ENCODE data around the gene CIAO3. TPM values are rescaled to one million over a fixed set of nuclear protein-coding genes. Genes with fewer than 3 reads are reported as not detected.

CIAO3 gene
- polyA plus RNA-seq, 1 experiment, result 14.4 TPM

DNA sequence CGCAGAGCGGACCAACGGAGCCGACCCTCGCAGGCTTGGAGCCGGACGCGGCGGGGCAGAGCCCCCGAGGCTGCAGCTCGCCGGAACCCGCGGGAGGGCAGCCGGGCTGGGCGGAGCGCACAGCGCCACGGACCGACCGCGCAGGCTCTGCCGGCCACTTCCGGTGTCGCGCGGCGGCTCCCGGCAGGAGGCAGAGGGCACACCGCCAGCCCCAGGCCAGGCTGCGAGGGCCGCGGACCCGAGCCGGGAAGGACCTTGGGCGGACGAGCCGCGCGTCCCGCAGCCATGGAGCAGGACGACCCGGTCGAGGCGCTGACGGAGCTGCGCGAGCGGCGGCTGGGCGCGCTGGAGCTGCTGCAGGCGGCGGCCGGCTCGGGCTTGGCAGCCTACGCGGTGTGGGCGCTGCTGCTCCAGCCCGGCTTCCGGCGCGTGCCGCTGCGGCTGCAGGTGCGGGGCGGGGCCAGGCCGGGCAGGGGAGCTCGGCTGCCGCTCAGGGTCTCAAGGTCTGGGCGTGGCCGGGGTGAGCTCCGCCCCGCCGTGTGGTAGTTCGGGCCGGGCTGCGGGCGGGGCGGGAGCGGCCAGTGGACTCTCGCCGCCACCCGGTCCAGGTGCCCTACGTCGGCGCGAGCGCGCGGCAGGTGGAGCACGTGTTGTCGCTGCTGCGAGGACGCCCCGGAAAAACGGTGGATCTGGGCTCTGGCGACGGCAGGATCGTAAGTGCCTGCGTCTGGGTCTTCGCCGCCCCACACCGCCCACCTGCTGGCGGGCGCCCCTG lies 19.6 kb downstream of the CIAO3 start, which contains the start of gene ANTKMT:
ANTKMT (plus strand) TSS at position 157 of the 775 bp plus-strand sequence; CDS start at position 286, 129 bp downstream.
- ChIA-PET CTCF (no interaction called here), POLR2A (interaction anchor here (0.6 to 1.6 kb wide), 5 partner anchors 9 to 139 kb away, joined by 3 to 7 read pairs (median 5); partner anchors contain the start of genes CHTF18 and RPUSD1)
- DNase-seq (ENCODE audit: low read depth, low spot score), result no peak
- peak within 1 kb of the TSS; percentile 74 for H3K4me3 ChIP-seq (ENCODE audit: low read depth, low read length)
- TF ChIP-seq, protein P1, sequence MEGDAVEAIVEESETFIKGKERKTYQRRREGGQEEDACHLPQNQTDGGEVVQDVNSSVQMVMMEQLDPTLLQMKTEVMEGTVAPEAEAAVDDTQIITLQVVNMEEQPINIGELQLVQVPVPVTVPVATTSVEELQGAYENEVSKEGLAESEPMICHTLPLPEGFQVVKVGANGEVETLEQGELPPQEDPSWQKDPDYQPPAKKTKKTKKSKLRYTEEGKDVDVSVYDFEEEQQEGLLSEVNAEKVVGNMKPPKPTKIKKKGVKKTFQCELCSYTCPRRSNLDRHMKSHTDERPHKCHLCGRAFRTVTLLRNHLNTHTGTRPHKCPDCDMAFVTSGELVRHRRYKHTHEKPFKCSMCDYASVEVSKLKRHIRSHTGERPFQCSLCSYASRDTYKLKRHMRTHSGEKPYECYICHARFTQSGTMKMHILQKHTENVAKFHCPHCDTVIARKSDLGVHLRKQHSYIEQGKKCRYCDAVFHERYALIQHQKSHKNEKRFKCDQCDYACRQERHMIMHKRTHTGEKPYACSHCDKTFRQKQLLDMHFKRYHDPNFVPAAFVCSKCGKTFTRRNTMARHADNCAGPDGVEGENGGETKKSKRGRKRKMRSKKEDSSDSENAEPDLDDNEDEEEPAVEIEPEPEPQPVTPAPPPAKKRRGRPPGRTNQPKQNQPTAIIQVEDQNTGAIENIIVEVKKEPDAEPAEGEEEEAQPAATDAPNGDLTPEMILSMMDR (IDR thresholded peaks at IDR 0.05; ENCODE audit: low read depth, low read length), result no peak
- H3K27me3 ChIP-seq (ENCODE audit: control insufficient read depth, insufficient read depth, low read length), result no peaks in the 10 kb centered on the region
- no peaks in the 10 kb centered on the region; the same call in 1 of the 2 replicates for H3K9me3 ChIP-seq (ENCODE audit: control insufficient read depth, insufficient read depth, low read length)
- peak within 1 kb of the TSS; percentile 89 for H3K27ac ChIP-seq (ENCODE audit: low read depth, low read length)

DNA sequence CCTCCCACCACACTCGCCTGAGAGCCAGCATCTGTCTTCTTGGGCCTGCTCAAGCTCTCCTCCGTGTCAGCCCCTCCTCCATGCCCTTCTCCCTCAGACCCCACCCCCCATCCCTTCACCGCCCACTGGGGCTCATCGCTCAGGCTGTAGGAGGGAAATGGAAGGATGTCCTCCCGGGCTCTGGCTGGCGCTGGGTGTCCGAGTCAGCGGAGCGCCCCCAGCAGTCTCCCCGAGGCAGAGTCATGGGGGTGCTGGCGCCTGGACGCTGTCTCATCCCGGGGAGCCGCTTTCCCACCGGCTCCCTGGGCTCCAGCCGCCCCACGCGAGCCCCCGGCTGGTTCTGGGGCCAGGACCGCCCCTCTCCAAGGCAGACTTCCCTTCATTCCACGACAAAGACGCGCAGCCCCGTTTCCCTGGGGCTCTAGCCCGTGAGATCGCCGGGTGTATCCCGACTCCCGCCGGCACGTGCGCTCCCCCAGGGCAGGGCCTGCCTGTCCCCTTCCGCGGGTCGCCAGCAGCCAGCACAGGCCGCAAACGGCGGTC lies 20.3 kb downstream of the CIAO3 start:
- no peaks in the 10 kb centered on the region; the same call in 1 of the 2 replicates for H3K9me3 ChIP-seq (ENCODE audit: control insufficient read depth, insufficient read depth, low read length)
- POLR2A ChIA-PET, result interaction anchor here (0.7 to 1.6 kb wide), 6 partner anchors 10 to 68 kb away, joined by 3 to 5 read pairs (median 4); partner anchors contain the start of genes CHTF18 and RPUSD1
- no peaks in the 10 kb centered on the region for H3K27me3 ChIP-seq (ENCODE audit: control insufficient read depth, insufficient read depth, low read length)
- TF ChIP-seq, protein P1 (IDR thresholded peaks at IDR 0.05; ENCODE audit: low read depth, low read length), result peak; percentile 19; the same call in 1 of the 2 replicates
- H3K4me3 ChIP-seq (ENCODE audit: low read depth, low read length), result peak overlapping the region; percentile 74
- peak overlapping the region; percentile 89 for H3K27ac ChIP-seq (ENCODE audit: low read depth, low read length)
- no peak for DNase-seq (ENCODE audit: low read depth, low spot score)
- CTCF ChIA-PET, result interaction anchor here (0.9 to 1.4 kb wide), 2 partner anchors 9 to 11 kb away, joined by 3 to 5 read pairs; no protein-coding TSS in a partner anchor

DNA sequence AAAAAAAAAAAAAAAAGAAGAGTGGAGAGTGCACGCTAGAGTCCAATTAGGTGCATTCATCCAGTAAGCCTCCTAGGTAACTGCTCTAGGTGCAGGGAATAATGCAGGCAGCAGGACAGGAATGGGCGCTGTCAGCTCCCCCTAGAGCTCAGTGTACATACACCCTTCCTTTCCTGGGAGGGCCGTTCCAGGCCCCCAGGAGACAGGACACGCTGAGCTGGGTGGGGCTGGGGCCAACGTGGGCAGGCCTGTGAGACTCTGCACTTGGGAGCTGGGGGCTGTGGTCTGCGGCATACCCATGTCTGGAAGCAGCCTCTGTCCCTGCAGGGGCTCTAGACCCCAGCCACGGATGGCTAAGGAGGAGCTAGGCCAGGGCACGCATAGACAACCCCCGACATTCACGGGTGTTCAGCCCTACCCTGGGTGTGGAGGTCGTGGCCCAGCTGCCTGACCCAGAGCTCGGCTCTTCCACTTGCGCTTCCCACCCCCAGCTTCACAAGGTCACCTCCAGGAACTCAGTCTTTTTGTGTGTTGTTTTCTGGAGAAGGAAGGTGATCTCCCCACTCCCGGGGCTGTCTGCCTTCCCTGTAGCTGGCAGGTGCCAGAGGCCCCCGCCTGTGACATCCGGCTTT lies 20.9 kb downstream of the CIAO3 start:
- DNase-seq (ENCODE audit: low read depth, low spot score), result no peak
- Histone ChIP-seq H3K27ac (ENCODE audit: low read depth, low read length) (peak overlapping the region; percentile 89), H3K9me3 (ENCODE audit: control insufficient read depth, insufficient read depth, low read length) (no peaks in the 10 kb centered on the region; the same call in 1 of the 2 replicates), H3K4me3 (ENCODE audit: low read depth, low read length) (peak overlapping the region; percentile 74), H3K27me3 (ENCODE audit: control insufficient read depth, insufficient read depth, low read length) (no peaks in the 10 kb centered on the region)
- ChIA-PET POLR2A (interaction anchor here (0.7 to 1.6 kb wide), 5 partner anchors 10 to 68 kb away, joined by 3 to 6 read pairs (median 5); partner anchors contain the start of gene RPUSD1), CTCF (interaction anchor here (0.9 to 1.4 kb wide), 2 partner anchors 9 to 10 kb away, joined by 3 to 5 read pairs; no protein-coding TSS in a partner anchor)
- TF ChIP-seq, protein P1 (IDR thresholded peaks at IDR 0.05; ENCODE audit: low read depth, low read length), result peak; percentile 39

- CTCF ChIA-PET, result interaction anchor here (1.4 kb wide), 1 partner anchor 8 kb away, joined by 3 read pairs; no protein-coding TSS in a partner anchor
- POLR2A ChIA-PET, result no interaction called here
- no peaks in the 10 kb centered on the region; the same call in 1 of the 2 replicates for H3K9me3 ChIP-seq (ENCODE audit: control insufficient read depth, insufficient read depth, low read length)
- H3K4me3 ChIP-seq (ENCODE audit: low read depth, low read length), result no peak overlapping the region
- no peak overlapping the region for H3K27ac ChIP-seq (ENCODE audit: low read depth, low read length)
- no peak for DNase-seq (ENCODE audit: low read depth, low spot score)
- TF ChIP-seq, protein P1 (IDR thresholded peaks at IDR 0.05; ENCODE audit: low read depth, low read length), result no peak
- no peaks in the 10 kb centered on the region for H3K27me3 ChIP-seq (ENCODE audit: control insufficient read depth, insufficient read depth, low read length)
These were observed 21.9 kb downstream of the CIAO3 start for GRCh38 chr16:718922-719321.
